A673 (cell line): Measurements from ENCODE around the gene SMOC1. TPM values are rescaled to one million over a fixed set of nuclear protein-coding genes. Genes with fewer than 3 reads are reported as not detected.

Experiments
- BruUV-seq: library from RNA; stranded (reverse); fragments of 400-500 nt; replicated peaks from 2 replicates; lab custom pipeline; 2021; lab: Mats Ljungman, UMichigan
- CTCF ChIA-PET: fragments of 300-600 bp; sonication (Branson Sonifier 250); formaldehyde crosslinking; loops from one replicate; lab custom pipeline; 2022; ENCODE audit warnings: antibody characterized with exemption; lab: Charles Lee
- POLR2A ChIA-PET: fragments of 300-600 bp; sonication (Branson Sonifier 250); formaldehyde crosslinking; loops from one replicate; lab custom pipeline; 2022; ENCODE audit warnings: antibody characterized with exemption; ENCODE audit not compliant: low non-redundant PET; lab: Charles Lee
- DNase-seq: peaks from one replicate; pipeline ENCODE4 v3.0.0-alpha.2; 2015; ENCODE audit warnings: low spot score
- H3K27ac ChIP-seq: fragments of 200-600 bp; sonication (generic); 2 replicates; pipeline ENCODE4 v1.5.1; 2016; ENCODE audit warnings: mixed run types, low read depth, mild to moderate bottlenecking, mixed read lengths, antibody characterized with exemption, low read length; ENCODE audit not compliant: poor library complexity, severe bottlenecking
- H3K27me3 ChIP-seq: fragments of 200-600 bp; sonication (generic); replicated peaks from 2 replicates; pipeline ENCODE4 v1.6.1; 2017; ENCODE audit warnings: mixed run types, low read depth, mild to moderate bottlenecking, mixed read lengths, antibody characterized with exemption, low read length; ENCODE audit not compliant: insufficient read depth, poor library complexity
- H3K36me3 ChIP-seq: fragments of 200-600 bp; sonication (generic); 2 replicates; pipeline ENCODE4 v1.6.1; 2016; ENCODE audit warnings: mixed run types, mild to moderate bottlenecking, mixed read lengths, antibody characterized with exemption, low read length; ENCODE audit not compliant: insufficient read depth, poor library complexity, severe bottlenecking
- H3K4me1 ChIP-seq: fragments of 200-600 bp; sonication (generic); 2 replicates; pipeline ENCODE4 v1.6.1; 2017; ENCODE audit warnings: mixed run types, mild to moderate bottlenecking, mixed read lengths, antibody characterized with exemption, low read length; ENCODE audit not compliant: insufficient read depth, poor library complexity, severe bottlenecking
- H3K4me3 ChIP-seq: fragments of 200-600 bp; sonication (generic); 2 replicates; pipeline ENCODE4 v1.5.1; 2016; ENCODE audit warnings: low read depth, mixed run types, mild to moderate bottlenecking, mixed read lengths, low read length; ENCODE audit not compliant: poor library complexity, severe bottlenecking
- H3K9me3 ChIP-seq: fragments of 200-600 bp; sonication (generic); 2 replicates; pipeline ENCODE4 v1.6.1; 2016; ENCODE audit warnings: mixed run types, low read depth, mild to moderate bottlenecking, mixed read lengths, antibody characterized with exemption, low read length; ENCODE audit not compliant: poor library complexity, severe bottlenecking
- CTCF ChIP-seq: fragments of 300-800, 200-600 bp; sonication (generic); conservative IDR thresholded peaks from 2 replicates; pipeline ENCODE4 v1.5.1; 2017; ENCODE audit warnings: low read depth, mild to moderate bottlenecking, antibody characterized with exemption, low read length, moderate library complexity, mixed read lengths
- EZH2 ChIP-seq: fragments of 200-600 bp; sonication (generic); IDR thresholded peaks from 2 replicates; pipeline ENCODE4 v1.6.1; 2017; ENCODE audit warnings: borderline replicate concordance, low read depth, mild to moderate bottlenecking, mixed read lengths, antibody characterized with exemption, low read length; ENCODE audit not compliant: poor library complexity, severe bottlenecking
- intact Hi-C: fragments of 100-400 bp; cut with micrococcal nuclease; formaldehyde crosslinking; loops from one replicate; pipeline ENCODE4 v1.10.0; 2022; ENCODE audit not compliant: unreplicated experiment
- total RNA-seq: library from RNA; stranded (reverse); gene quantifications from 2 replicates; pipeline ENCODE4 v1.2.3, GENCODE V29; 2021

SMOC1 gene
- total RNA-seq, 1 experiment from 2014 or later, result not detected

- POLR2A ChIA-PET, result no interaction called here
These were observed 153.2 kb downstream of the SMOC1 start for GRCh38 chr14:70032447-70032846.

DNA sequence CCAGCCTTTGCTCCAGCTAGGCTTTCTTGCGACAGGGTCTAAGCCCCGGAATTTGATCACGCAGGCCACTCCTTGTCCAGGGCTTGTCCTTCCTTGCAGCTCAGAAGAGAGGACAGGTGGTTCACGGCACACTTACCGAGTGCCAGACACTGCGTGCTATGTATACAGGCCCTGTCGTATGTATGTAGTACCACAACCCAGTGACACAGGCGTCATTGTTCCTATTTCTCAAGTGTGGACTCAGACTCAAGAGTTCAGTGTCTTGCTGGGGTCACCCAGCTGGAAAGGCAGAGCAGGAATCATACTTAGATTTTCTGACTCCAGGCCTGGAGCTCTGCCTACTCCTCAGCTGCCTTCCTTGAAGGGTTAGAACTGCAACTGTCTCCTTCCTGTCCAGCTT, 153.9 kb downstream of the SMOC1 start:
- Histone ChIP-seq H3K4me3 (no peak overlapping the region), H3K27me3 (peaks cover 12% of the 10 kb centered on the region), H3K4me1 (no peaks in the 10 kb centered on the region), H3K36me3 (no peaks in the 10 kb centered on the region), H3K9me3 (no peaks in the 10 kb centered on the region), H3K27ac (no peak overlapping the region)
- intact Hi-C loops, result no loop called here
- no peak for TF ChIP-seq EZH2
- no peak for TF ChIP-seq CTCF
- ChIA-PET CTCF (no interaction called here), POLR2A (no interaction called here)
- DNase-seq, result no peak
- no TSS peak for BruUV-seq

More at GRCh38 chr14:70032447-70032846, 153.2 kb downstream of the SMOC1 start:
- H3K36me3 ChIP-seq, result no peaks in the 10 kb centered on the region
- BruUV-seq, result no TSS peak
- no peak for DNase-seq
- no peak overlapping the region for H3K27ac ChIP-seq
- H3K9me3 ChIP-seq, result no peaks in the 10 kb centered on the region
- CTCF ChIA-PET, result interaction anchor here (1.0 kb wide), 1 partner anchor 214 kb away, joined by 3 read pairs; no protein-coding TSS in a partner anchor
- intact Hi-C loops, result no loop called here
- TF ChIP-seq EZH2 (no peak), CTCF (no peak)
- no peaks in the 10 kb centered on the region for H3K4me1 ChIP-seq
- no peak overlapping the region for H3K4me3 ChIP-seq
- H3K27me3 ChIP-seq, result peaks cover 12% of the 10 kb centered on the region

- H3K27ac ChIP-seq, result no peak overlapping the region
These were observed 154.3 kb downstream of the SMOC1 start for GRCh38 chr14:70033561-70033960.

More at GRCh38 chr14:70033561-70033960, 154.3 kb downstream of the SMOC1 start:
- no peak for DNase-seq
- ChIA-PET POLR2A (no interaction called here), CTCF (no interaction called here)
- intact Hi-C loops, result no loop called here
- H3K36me3 ChIP-seq, result no peaks in the 10 kb centered on the region
- H3K27me3 ChIP-seq, result peaks cover 7% of the 10 kb centered on the region
- no TSS peak for BruUV-seq
- TF ChIP-seq EZH2, result no peak
- TF ChIP-seq CTCF, result no peak
- no peaks in the 10 kb centered on the region for H3K9me3 ChIP-seq
- no peak overlapping the region for H3K4me3 ChIP-seq
- H3K4me1 ChIP-seq, result no peaks in the 10 kb centered on the region
